B cell (primary cell): Measurements from ENCODE around the gene ATAD3C. TPM values are rescaled to one million over a fixed set of nuclear protein-coding genes. Genes with fewer than 3 reads are reported as not detected.
"Not testable (repeated sequence)": the region's sequence is repeated elsewhere in the genome, so short reads cannot be mapped to it uniquely, and the experiment has no call there.

Source experiments
- ATAC-seq: fragments of 200-7000 bp; cut with Tn5 transposase; one replicate; pipeline ENCODE4 v1.10.0; 2021; ENCODE audit warnings: low read depth, mild to moderate bottlenecking, moderate number of reproducible peaks, moderate library complexity
- CTCF ChIA-PET: fragments of 350-600 bp; sonication (Branson Sonifier 250); formaldehyde crosslinking; loops from one replicate; lab custom pipeline; 2021; ENCODE audit warnings: antibody characterized with exemption, inconsistent platforms; lab: Charles Lee
- POLR2A ChIA-PET: fragments of 350-600 bp; sonication (Branson Sonifier 250); formaldehyde crosslinking; loops from one replicate; lab custom pipeline; 2021; ENCODE audit warnings: antibody characterized with exemption; lab: Charles Lee
- DNase-seq: peaks from one replicate; pipeline ENCODE4 v3.0.0; 2013
- H2AFZ ChIP-seq: 2 replicates; pipeline ENCODE4 v1.6.1; 2012; ENCODE audit warnings: mild to moderate bottlenecking, low read depth, low read length; ENCODE audit not compliant: insufficient read depth, poor library complexity, severe bottlenecking
- H3K27ac ChIP-seq, 2 donors: 1 replicate in 1 of 2; 2 replicates in 1 of 2; pipeline ENCODE4 v1.5.1; 2012 to 2013; ENCODE audit warnings: low read length in 2 of 2, mild to moderate bottlenecking in 2 of 2, moderate library complexity in 1 of 2
- H3K27me3 ChIP-seq, 4 experiments: fragments of 200-600 bp in 1 of 4; sonication (generic) in 1 of 4; replicated peaks in 1 of 4; 1 replicate in 2 of 4; 2 replicates in 2 of 4; pipeline versions ENCODE4 v1.6.1 to v1.7.0; 2013 to 2016; ENCODE audit warnings: low read length in 3 of 4, mild to moderate bottlenecking in 2 of 4, mixed read lengths in 1 of 4, moderate library complexity in 1 of 4; ENCODE audit not compliant: insufficient read depth in 4 of 4, control insufficient read depth in 3 of 4; ENCODE audit errors: control extremely low read depth in 1 of 4
- H3K36me3 ChIP-seq, 2 experiments: replicated peaks in 1 of 2; 1 replicate in 1 of 2; 2 replicates in 1 of 2; pipeline versions ENCODE4 v1.6.1 to v1.7.1; 2013; ENCODE audit warnings: low read length in 1 of 2; ENCODE audit not compliant: insufficient read depth in 2 of 2, control insufficient read depth in 1 of 2; ENCODE audit errors: control extremely low read depth in 1 of 2, extremely low read depth in 1 of 2
- H3K4me1 ChIP-seq, 2 donors: fragments of 200-600 bp in 1 of 2; sonication (generic) in 1 of 2; 1 replicate in 1 of 2; 2 replicates in 1 of 2; pipeline versions ENCODE4 v1.5.1 to v1.6.1; 2013 to 2017; ENCODE audit warnings: low read length in 2 of 2; ENCODE audit not compliant: control insufficient read depth in 2 of 2, insufficient read depth in 2 of 2
- H3K4me2 ChIP-seq: replicated peaks from 2 replicates; pipeline ENCODE3; 2012; ENCODE audit warnings: mild to moderate bottlenecking, low read depth, low read length; ENCODE audit not compliant: poor library complexity, severe bottlenecking
- H3K4me3 ChIP-seq, 5 experiments: fragments of 200-600 bp in 1 of 5; sonication (generic) in 1 of 5; 1 replicate in 3 of 5; 2 replicates in 2 of 5; pipeline versions ENCODE4 v1.5.1 to v1.7.0; 2011 to 2016; ENCODE audit warnings: low read length in 4 of 5, mild to moderate bottlenecking in 4 of 5, low read depth in 2 of 5, control low read depth in 1 of 5, moderate library complexity in 1 of 5; ENCODE audit not compliant: insufficient read depth in 1 of 5; ENCODE audit errors: control extremely low read depth in 1 of 5, extremely low read depth in 1 of 5
- H3K79me2 ChIP-seq: fragments of 200-600 bp; sonication (generic); one replicate; pipeline ENCODE4 v1.6.0; 2016; ENCODE audit warnings: low read length; ENCODE audit not compliant: control insufficient read depth, insufficient read depth
- H3K9ac ChIP-seq: fragments of 200-600 bp; sonication (generic); 2 replicates; pipeline ENCODE4 v1.6.1; 2017; ENCODE audit warnings: mild to moderate bottlenecking, low read length, moderate library complexity
- H3K9me3 ChIP-seq, 3 donors: one replicate each; pipeline versions ENCODE4 v1.6.1 to v1.7.1; 2013; ENCODE audit warnings: low read length in 2 of 3; ENCODE audit not compliant: control insufficient read depth in 2 of 3, insufficient read depth in 1 of 3; ENCODE audit errors: control extremely low read depth in 1 of 3
- H4K20me1 ChIP-seq: 2 replicates; pipeline ENCODE4 v1.6.0; 2012; ENCODE audit warnings: mild to moderate bottlenecking, low read length; ENCODE audit not compliant: insufficient read depth, control insufficient read depth, poor library complexity, severe bottlenecking
- H3K27ac Mint-ChIP-seq: one replicate; pipeline ENCODE4 v1.8.0; 2021; ENCODE audit warnings: mixed read lengths
- H3K27me3 Mint-ChIP-seq: one replicate; pipeline ENCODE4 v1.8.0; 2021; ENCODE audit warnings: mixed read lengths
- H3K4me1 Mint-ChIP-seq: one replicate; pipeline ENCODE4 v1.8.0; 2021; ENCODE audit warnings: mixed read lengths
- H3K4me3 Mint-ChIP-seq: one replicate; pipeline ENCODE4 v1.8.0; 2021; ENCODE audit warnings: mixed read lengths
- H3K9me3 Mint-ChIP-seq: one replicate; pipeline ENCODE4 v1.8.0; 2022; ENCODE audit warnings: mixed read lengths; ENCODE audit not compliant: insufficient read depth
- CTCF ChIP-seq: fragments of 200-600 bp; IDR thresholded peaks from one replicate; pipeline ENCODE4 v1.8.0; 2022; ENCODE audit warnings: antibody characterized with exemption, mild to moderate bottlenecking
- EZH2 ChIP-seq: IDR thresholded peaks from 2 replicates; pipeline ENCODE4 v1.6.1; 2012; ENCODE audit warnings: borderline replicate concordance, low read depth, mild to moderate bottlenecking, moderate library complexity, low read length; ENCODE audit not compliant: insufficient read depth, poor library complexity, severe bottlenecking
- WGBS: methylation state at CpG from one replicate; pipeline ENCODE4 v1.1.5; 2013; ENCODE audit warnings: missing lambda C conversion rate; ENCODE audit not compliant: insufficient coverage; 5-methylcytosine and 5-hydroxymethylcytosine counted together
- intact Hi-C: fragments of 100-400 bp; cut with micrococcal nuclease; formaldehyde crosslinking; loops from one replicate; pipeline ENCODE4 v1.10.0; 2022
- polyA plus RNA-seq: library from polyadenylated mRNA; depleted of rRNA; stranded (reverse); fragments of >200 nt; gene quantifications from 2 replicates; pipeline ENCODE4 v1.2.3, GENCODE V29; 2012
- total RNA-seq, 2 donors: library from RNA; stranded (reverse); fragments of 120-200 nt in 1 of 2; gene quantifications; 1 replicate in 1 of 2; 2 replicates in 1 of 2; pipeline versions ENCODE4 v1.2.3 to v1.2.4, GENCODE V29; 2013 to 2022

The ATAD3C gene
- total and polyA plus RNA-seq, 2 donors (not counting 1 experiment from before 2014, with no cell fraction given), result 0.20 to 1.1 TPM

- DNase-seq (no peak), ATAC-seq (no peak)
- Histone ChIP-seq H3K79me2 (peaks cover 11% of the 10 kb centered on the region), H3K27me3 (peaks cover 0 to 7% (median under 1%) of the 10 kb centered on the region in 4 experiments), H3K4me3 (no peak overlapping the region), H3K27ac (no peak overlapping the region), H4K20me1 (no peaks in the 10 kb centered on the region), H3K9me3 (no peaks in the 10 kb centered on the region), H3K4me2 (no peak overlapping the region), H3K9ac (no peak overlapping the region), H2AFZ (no peak overlapping the region), H3K4me1 (no peaks in the 10 kb centered on the region), H3K36me3 (no peaks in the 10 kb centered on the region)
- POLR2A ChIA-PET, result no interaction called here
- CTCF ChIA-PET, result interaction anchor here (0.6 to 1.3 kb wide), 3 partner anchors 17 to 133 kb away, joined by 3 read pairs; partner anchors contain the start of gene CCNL2
- 88% methylated on average over 9 of the region's 13 CpGs for WGBS
- no peak overlapping the region for H3K4me3 Mint-ChIP-seq
- intact Hi-C loops, result no loop called here
- H3K4me1 Mint-ChIP-seq, result peaks cover 5% of the 10 kb centered on the region
- no peaks in the 10 kb centered on the region for H3K27me3 Mint-ChIP-seq
- no peak for TF ChIP-seq CTCF
- TF ChIP-seq EZH2, result no peak
- no peaks in the 10 kb centered on the region for H3K9me3 Mint-ChIP-seq
- H3K27ac Mint-ChIP-seq, result no peak overlapping the region
Observed at GRCh38 chr1:1415751-1416150, 33.7 kb upstream of the ATAD3C start.

DNA sequence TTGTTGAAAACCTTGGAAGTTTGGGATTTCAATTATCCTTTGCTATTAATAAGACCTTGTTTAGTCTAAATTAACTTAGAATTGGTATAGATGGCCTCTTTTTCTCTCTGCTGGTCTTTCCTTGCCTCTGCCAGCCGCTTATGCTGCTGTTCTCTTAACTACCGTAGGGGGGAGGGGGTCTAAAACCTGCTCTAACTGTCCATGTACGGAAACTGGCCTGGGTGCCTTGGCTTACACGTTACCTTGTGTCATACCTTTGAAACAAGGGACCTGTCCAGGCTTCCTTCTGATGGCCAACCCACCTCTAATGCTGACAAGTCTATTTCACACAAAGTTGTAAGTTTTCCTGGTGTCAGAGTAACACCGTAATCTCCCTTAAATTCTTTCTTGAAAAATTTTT is 32.1 kb upstream of the ATAD3C start:
- H3K4me3 ChIP-seq, intact Hi-C loops: not testable (repeated sequence)

DNA sequence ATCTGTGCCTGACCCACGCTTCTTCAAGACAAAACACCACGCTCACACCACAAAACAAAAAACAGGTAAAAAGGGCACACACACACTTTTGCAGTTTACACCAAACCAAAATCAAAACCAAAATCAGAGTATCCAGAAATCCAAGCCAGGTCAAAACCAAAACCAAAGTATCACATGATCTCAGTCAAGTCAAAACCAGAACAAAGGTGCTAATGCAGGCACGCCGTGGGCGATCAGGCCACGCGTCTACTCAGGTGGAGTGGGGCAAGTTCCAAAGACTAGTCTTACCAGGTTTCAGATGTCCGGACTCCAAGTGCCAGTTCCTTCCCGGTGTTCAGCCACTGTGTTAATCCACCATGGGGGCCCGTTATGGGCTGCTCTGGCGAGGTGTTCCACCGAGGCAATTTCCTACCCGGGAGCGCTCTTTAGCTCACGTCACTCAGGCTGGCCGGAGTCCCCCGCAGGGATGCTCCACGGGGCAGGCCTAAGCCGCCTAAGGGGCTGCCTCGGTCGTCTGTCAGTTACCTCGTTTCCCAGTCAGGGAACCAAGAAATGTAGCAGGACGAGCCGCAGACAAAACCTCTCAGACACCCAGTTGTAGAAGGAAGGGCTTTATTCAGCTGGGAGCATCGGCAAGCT is 31.5 kb upstream of the ATAD3C start:
- H4K20me1 ChIP-seq, H3K4me3 Mint-ChIP-seq, H3K9ac ChIP-seq, H3K27ac Mint-ChIP-seq, CTCF ChIA-PET, H3K4me1 Mint-ChIP-seq, H3K4me3 ChIP-seq, H3K4me2 ChIP-seq, H3K27me3 Mint-ChIP-seq, intact Hi-C loops, H3K9me3 Mint-ChIP-seq, H3K4me1 ChIP-seq, POLR2A ChIA-PET, H3K27ac ChIP-seq, H3K9me3 ChIP-seq, H3K79me2 ChIP-seq, H3K36me3 ChIP-seq, H2AFZ ChIP-seq, DNase-seq, ATAC-seq: not testable (repeated sequence)
- H3K27me3 ChIP-seq, result peaks cover 0 to 23% (median 3%) of the 10 kb centered on the region in 4 experiments
- 88% methylated on average over 23 of the region's 25 CpGs for WGBS

More for the DNA sequence above, 32.1 kb upstream of the ATAD3C start:
- H3K9me3 ChIP-seq, H3K4me1 ChIP-seq, H3K4me2 ChIP-seq, H3K27ac Mint-ChIP-seq, ATAC-seq, CTCF ChIA-PET, H3K4me1 Mint-ChIP-seq, H3K4me3 Mint-ChIP-seq, DNase-seq, POLR2A ChIA-PET, H4K20me1 ChIP-seq, H3K79me2 ChIP-seq, H3K27ac ChIP-seq, H3K36me3 ChIP-seq, H3K27me3 Mint-ChIP-seq, H3K9me3 Mint-ChIP-seq, H3K9ac ChIP-seq, H2AFZ ChIP-seq: not testable (repeated sequence)
- H3K27me3 ChIP-seq, result peaks cover 0 to 20% (median 3%) of the 10 kb centered on the region in 4 experiments
- 100% methylated on average over 1 of the region's 5 CpGs for WGBS
